CD4-positive, alpha-beta T cell treated with Interleukin-4 for 1 hour (primary cell): ENCODE results near the gene AFG1L.
"Not testable (repeated sequence)": the region's sequence is repeated elsewhere in the genome, so short reads cannot be mapped to it uniquely, and the experiment has no call there.

Experiments used
- DNase-seq, 2 donors: peaks; one replicate each; pipeline ENCODE4 v3.0.0-alpha.2; 2020 to 2022

The AFG1L gene

GRCh38 chr6:108419474-108419873, 124.6 kb downstream of the AFG1L start:
- DNase-seq, result no peak

- no peak for DNase-seq
Observed at GRCh38 chr6:108419934-108420609, 125.2 kb downstream of the AFG1L start.

GRCh38 chr6:108421366-108421765, 126.5 kb downstream of the AFG1L start:
- DNase-seq, result no peak

DNA sequence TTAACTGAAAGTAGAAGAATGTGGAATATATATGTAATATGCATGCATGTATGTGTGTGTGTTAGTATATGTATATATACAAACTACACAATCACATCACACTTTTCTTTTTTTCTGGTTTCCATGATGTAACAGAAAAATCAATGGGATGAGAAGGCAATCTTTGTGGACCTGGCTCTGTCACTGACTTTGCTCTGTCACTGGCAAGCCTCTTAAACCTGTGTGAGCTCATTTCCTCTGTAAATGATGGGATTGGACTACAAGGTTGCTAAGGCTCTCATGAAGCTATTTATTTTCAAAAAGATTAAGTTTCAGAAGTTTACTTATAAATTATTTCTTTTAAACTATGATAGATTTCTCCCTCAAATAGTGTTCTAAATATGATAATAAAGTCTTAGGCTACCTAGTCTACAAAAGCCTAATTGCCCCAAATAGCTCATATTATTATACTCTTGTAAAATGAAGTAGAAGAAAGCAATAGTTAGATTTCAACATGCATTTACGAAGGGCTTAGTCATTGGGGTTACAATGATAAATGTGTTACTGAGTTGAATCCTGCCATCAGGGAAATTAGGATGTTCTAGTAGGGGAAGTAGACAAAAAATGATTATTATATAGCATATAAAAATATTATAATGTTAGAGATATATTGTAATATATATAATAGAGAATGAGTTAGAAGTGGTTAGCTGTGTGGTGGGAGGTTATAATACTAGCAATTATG, 129.3 kb downstream of the AFG1L start:
- DNase-seq, result no peak

DNA sequence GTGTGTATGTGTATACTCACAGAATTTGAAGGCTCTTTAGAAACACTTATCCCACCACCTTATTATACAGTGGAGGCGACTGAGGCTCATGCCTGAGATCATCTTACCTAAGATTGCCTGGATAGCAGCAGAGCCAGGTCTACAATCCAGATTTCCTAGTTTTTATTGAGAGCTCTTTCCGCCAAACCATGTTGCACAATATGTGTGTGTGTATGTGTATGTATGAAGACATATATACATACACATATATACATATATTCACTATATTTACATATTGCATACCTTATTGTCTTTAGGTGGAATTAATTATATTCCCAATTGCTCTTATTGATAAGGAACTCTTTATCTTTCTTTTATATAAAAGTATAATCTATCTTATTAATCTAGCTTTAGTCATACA, 130.6 kb downstream of the AFG1L start:
- no peak for DNase-seq

DNA sequence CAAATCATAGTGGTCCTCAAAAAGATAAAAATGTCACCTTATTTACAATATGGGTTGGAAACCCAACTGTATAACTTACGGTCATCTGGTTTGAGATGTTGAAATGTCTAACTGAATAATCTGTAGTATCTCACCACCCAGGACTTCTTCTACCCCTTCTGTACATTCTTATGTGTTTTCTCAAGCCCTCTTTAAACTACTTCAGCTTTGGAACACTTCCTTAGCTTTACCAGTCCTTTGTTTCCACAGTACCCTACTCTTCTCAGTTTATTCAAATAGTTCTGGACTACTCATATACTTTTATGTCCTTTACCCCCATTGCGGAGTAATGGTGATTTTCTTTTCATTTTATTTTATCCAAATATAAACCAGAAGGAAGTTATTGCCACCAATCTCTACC, 137.3 kb downstream of the AFG1L start:
- DNase-seq, result no peak

- no peak for DNase-seq
Observed at GRCh38 chr6:108432792-108433191, 137.9 kb downstream of the AFG1L start.

GRCh38 chr6:108434222-108434621, 139.4 kb downstream of the AFG1L start:
- DNase-seq, result no peak

DNA sequence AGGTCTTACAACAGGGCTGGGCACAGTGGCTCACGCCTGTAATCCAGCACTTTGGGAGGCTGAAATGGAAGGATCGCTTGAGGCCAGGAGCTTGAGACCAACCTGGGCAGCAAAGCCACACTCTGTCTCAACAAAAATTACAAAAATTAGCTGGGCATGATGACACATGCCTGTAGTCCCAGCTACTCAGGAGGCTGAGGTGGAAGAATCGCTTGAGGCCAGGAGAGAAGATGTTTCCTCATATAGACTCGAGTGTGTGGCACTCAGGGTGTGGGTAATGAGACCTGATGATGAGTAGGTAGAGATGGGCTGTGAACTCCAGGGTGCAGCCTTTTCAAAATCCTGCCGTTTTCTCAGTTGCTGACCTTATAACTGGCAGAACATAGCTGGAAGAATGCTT, 140.5 kb downstream of the AFG1L start:
- no peak for DNase-seq

DNA sequence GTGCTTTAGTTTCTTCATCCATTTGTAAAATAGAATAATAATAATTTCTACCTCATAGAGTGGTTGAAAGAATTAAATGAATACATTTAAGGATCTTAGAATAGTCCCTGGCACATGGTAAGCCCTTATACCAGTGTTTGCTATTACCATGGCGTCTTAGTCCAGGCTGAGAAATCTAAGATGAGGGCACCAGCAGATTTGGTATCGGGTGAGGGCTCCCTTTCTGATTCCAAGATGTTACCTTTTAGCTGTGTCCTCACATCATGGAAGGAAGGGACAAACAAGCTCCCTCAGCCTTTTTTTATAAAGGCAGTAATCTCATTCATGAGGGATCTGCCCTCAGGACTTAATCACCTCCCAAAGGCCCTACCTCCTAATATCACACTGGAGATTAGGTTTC, 141.9 kb downstream of the AFG1L start:
- no peak for DNase-seq

- no peak for DNase-seq
Observed at GRCh38 chr6:108437821-108438220, 143.0 kb downstream of the AFG1L start.

DNA sequence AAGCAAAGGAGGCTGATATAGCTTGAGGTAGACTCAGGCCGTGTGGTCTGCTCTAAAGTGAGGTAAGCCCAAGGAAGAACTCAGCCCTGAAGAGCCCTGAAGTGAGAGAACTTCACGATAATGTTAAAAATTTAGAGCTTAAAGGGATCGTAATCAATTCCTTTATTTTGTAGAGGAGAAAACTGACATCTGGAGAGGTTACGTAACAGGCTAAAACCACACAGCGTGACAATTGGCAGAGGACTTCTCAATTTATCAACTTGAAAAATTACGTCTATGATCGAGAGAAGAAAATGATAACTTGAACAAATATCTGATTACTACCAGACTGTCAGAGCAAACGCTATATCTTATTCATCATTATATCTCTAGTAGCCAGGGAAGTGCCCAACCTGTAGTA, 144.1 kb downstream of the AFG1L start:
- DNase-seq, result no peak

GRCh38 chr6:108441141-108441540, 146.3 kb downstream of the AFG1L start:
- DNase-seq, result no peak

- no peak for DNase-seq
Observed at GRCh38 chr6:108442770-108443520, 148.1 kb downstream of the AFG1L start.

DNA sequence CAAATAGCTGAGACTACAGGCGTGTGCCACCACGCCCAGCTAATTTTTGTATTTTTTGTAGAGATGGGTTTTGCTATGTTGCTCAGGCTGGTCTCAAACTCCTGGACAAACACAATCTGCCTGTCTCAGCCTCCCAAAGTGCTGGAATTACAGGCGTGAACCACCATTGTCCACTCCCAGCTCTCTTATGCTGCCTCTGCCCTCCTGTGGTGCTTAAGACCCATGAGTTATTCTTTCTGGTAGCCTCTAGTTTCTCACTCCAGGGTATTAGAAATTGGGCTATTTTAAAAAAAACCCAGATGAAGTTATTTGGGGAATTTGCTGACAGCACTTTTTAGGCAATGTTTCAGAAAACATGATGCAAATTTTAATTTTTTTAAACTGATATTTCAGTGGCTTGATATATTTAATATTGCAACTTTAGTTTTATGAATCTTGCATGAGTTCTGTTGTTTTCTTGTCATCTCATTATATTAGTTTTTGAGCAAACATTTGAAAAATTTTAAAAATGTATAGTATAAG, 151.8 kb downstream of the AFG1L start:
- no peak for DNase-seq

DNA sequence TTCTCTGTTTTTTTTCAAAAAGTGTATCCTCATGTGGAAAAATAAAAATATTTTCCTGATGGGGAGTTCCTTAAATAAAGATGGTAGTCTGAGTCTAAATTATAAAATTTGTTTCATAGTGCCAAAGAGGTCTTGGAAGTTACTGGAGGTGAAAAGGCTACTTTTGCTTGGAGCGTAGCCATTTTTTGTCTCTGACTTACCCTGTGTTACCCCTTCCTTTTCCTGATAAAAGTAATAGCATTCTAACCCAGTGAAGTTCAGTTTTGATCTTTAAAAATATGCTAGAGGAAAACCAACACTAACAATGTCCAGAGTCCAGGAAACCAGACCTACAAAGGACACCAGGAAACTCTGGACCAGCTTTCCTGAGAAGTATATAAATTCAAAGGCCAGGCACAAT, 153.6 kb downstream of the AFG1L start:
- no peak for DNase-seq

GRCh38 chr6:108449717-108450116, 154.9 kb downstream of the AFG1L start:
- not testable (repeated sequence) for DNase-seq

GRCh38 chr6:108451816-108452215, 157.0 kb downstream of the AFG1L start:
- DNase-seq, result no peak

DNA sequence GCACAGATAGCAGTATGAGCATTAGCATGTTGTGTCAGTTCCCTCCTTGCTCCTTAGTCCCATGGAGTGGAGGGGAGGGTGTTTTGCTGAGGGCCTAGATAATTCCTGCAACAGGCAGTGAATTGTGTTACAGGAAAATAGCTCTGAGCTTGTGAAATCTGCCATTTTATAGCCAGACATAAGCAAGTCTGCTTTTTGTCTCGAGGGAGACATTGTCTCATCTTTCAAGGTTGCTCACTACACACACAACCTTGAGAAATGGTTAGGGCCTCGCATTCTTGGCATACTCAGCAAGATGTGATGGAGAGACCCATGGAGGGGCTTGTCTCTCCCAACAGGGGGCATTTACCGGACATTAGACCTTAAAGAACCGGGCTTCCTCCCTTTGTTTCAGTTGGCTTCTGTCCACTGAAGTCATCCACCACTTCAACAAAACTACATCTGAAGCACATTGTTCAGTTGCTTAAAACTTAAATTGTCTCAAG, 157.9 kb downstream of the AFG1L start:
- no peak for DNase-seq

GRCh38 chr6:108453601-108454185, 158.8 kb downstream of the AFG1L start:
- DNase-seq, result no peak

DNA sequence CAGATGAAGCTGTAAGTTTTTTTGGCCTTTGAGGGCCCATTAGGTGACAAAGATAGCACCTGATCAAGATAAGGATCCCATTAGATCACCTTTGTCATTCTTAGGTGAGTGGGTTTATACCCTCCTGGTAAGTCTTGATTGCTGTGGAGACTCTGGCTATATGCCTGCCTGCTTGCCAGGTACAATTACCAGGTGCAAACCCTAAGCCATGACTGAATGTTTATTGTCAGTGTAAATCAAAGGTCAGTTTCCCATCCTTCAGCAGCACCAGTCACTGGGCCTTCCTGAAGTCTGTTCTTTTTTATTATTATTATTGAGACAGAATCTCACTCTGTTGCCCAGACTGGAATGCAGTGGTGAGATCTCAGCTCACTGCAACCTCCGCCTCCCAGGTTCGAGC, 159.5 kb downstream of the AFG1L start:
- no peak for DNase-seq

DNA sequence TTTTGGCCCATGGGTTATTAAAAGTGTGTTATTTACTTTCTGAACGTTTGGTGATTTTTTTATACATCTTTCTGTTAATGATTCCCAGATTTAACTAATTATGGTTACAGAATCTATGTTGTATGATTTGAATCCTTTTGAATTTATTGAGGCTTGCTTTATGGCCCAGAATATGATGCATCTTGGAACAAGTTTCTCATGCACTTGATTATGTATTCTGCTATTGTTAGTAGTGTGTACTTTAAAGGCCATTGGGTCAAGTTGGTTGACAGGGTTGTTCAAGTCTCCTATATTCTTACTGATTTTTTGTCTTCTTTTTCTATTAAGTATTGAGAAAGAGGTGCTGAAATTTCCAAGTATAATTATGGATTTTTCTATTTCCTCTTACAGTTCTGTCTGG, 160.8 kb downstream of the AFG1L start:
- DNase-seq, result no peak

DNA sequence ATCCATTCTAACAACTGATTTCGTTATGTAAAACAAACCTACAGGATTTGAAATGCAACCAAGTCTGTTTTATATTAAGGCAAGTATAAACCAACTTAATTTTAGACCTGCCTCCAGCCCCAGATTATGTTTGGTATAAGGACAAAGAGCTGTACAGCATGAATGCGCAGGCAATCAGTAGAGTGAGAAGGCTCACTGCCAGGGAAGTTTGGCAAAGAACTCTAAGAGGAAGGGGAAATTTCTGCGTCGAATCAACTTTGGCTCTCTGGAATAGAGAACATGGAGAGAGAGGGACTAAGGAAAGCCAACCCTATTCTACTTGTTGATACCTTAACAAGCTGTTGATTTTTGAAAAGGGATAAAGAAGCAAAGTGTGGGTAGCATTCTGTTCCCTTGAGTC, 168.9 kb downstream of the AFG1L start:
- DNase-seq, result no peak
